ENCODE results near the gene APOE. TPM values are rescaled to one million over a fixed set of nuclear protein-coding genes. Genes with fewer than 3 reads are reported as not detected.
"Not testable (repeated sequence)": the region's sequence is repeated elsewhere in the genome, so short reads cannot be mapped to it uniquely, and the experiment has no call there.

Gene APOE
- total RNA-seq, 1 donor from 2014 or later: 0.94 TPM

GRCh38 chr19:44875666-44876451 lies 29.7 kb upstream of the APOE start:
- no peak overlapping the region for H3K27ac Mint-ChIP-seq
- intact Hi-C loops (cut with micrococcal nuclease): no loop called here
- H3K4me1 Mint-ChIP-seq (ENCODE audit: low read depth): no peaks in the 10 kb centered on the region
- no peaks in the 10 kb centered on the region for H3K27me3 Mint-ChIP-seq (ENCODE audit: low read depth)
- H3K9me3 Mint-ChIP-seq: no peaks in the 10 kb centered on the region
- H3K4me3 Mint-ChIP-seq (ENCODE audit: low read depth): no peak overlapping the region
- H3K36me3 Mint-ChIP-seq (ENCODE audit: low read depth): no peaks in the 10 kb centered on the region
- no peak for DNase-seq (ENCODE audit: low spot score)

DNA sequence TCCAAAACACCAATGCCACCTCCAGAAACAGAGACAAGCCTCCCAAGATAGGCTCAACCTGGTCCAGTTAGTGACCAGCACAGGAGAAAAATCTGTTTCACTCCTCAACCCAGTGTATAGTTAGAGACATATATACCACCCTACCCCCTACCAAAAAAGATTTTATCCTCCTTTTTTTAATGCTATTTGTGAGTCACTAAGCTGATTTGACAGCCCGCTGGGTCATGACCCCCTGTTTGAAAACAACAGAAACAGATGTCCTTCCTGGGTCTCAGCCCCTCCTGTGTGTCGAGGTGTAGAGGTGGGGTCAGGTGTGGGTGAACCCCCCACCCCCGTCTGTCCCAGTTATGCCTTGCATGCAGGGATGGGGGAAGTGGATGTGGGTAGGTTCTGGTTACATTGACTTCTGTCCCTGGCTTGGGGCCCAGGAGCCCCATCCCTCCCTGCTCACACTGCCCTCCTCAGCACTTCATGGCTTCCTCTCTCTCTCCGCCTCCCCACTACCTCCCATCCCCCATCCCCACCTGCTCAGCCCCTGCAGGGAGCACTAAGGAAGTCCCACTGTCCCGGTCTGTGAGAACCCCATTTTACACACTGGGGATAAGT lies 28.6 kb upstream of the APOE start:
- no peak for DNase-seq (ENCODE audit: low spot score)
- H3K36me3 Mint-ChIP-seq (ENCODE audit: low read depth): no peaks in the 10 kb centered on the region
- intact Hi-C loops (cut with micrococcal nuclease): no loop called here
- no peaks in the 10 kb centered on the region for H3K4me1 Mint-ChIP-seq (ENCODE audit: low read depth)
- no peak overlapping the region for H3K4me3 Mint-ChIP-seq (ENCODE audit: low read depth)
- no peak overlapping the region for H3K27ac Mint-ChIP-seq
- H3K27me3 Mint-ChIP-seq (ENCODE audit: low read depth): no peaks in the 10 kb centered on the region
- H3K9me3 Mint-ChIP-seq: no peaks in the 10 kb centered on the region

DNA sequence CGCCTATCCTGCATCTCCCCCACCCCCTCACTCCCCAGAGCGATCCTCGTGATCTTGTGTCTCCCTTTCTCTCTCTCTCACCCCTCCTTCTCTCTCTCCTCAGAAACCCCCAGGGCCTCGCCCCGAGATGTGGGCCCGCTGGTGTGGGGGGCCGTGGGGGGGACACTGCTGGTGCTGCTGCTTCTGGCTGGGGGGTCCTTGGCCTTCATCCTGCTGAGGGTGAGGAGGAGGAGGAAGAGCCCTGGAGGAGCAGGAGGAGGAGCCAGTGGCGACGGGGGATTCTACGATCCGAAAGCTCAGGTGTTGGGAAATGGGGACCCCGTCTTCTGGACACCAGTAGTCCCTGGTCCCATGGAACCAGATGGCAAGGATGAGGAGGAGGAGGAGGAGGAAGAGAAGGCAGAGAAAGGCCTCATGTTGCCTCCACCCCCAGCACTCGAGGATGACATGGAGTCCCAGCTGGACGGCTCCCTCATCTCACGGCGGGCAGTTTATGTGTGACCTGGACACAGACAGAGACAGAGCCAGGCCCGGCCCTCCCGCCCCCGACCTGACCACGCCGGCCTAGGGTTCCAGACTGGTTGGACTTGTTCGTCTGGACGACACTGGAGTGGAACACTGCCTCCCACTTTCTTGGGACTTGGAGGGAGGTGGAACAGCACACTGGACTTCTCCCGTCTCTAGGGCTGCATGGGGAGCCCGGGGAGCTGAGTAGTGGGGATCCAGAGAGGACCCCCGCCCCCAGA lies 27.3 kb upstream of the APOE start:
- H3K4me1 Mint-ChIP-seq (ENCODE audit: low read depth): no peaks in the 10 kb centered on the region
- no peaks in the 10 kb centered on the region for H3K27me3 Mint-ChIP-seq (ENCODE audit: low read depth)

DNA sequence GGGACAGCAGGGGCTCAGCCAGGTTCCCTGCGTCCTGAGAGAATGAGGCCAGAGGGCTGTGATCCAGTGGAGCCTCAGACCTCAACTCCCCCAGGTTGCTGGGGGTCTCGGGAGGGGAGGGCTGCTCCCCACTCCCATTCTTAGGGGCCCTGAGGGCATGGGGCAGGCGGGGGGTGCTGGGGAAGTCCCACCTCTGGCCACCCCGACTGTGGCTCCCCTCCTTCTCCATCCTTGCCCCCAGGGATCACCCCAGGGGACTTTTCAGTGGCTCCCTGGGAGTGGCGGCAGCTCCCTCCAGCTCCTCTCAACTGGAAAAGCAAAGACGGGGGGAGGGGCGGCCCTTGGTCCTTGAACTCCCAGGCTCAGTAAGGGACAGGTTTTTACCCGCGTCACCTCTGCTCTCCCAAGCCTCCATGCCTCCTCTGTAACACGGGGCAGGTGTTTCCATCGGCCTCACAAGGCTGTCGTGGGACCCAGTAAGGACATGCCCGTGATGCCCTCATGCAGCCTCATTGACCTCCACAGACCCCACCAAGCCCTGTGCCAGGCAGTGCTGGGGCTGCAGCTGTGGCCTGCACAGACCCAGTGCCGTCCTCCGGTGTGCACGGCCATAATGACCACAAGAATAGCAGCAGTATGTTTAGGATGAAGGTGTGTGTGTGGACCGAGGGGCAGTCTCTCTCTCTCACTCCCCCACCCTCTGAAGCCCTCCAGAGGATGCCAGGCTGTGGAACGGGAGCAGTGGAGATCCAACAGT lies 26.1 kb upstream of the APOE start:
- H3K4me1 Mint-ChIP-seq (ENCODE audit: low read depth): no peaks in the 10 kb centered on the region

More for the DNA sequence above, 27.3 kb upstream of the APOE start:
- H3K27ac Mint-ChIP-seq: no peak overlapping the region
- DNase-seq (ENCODE audit: low spot score): no peak
- H3K9me3 Mint-ChIP-seq: no peaks in the 10 kb centered on the region
- H3K36me3 Mint-ChIP-seq (ENCODE audit: low read depth): no peaks in the 10 kb centered on the region
- no peak overlapping the region for H3K4me3 Mint-ChIP-seq (ENCODE audit: low read depth)
- intact Hi-C loops (cut with micrococcal nuclease): no loop called here

DNA sequence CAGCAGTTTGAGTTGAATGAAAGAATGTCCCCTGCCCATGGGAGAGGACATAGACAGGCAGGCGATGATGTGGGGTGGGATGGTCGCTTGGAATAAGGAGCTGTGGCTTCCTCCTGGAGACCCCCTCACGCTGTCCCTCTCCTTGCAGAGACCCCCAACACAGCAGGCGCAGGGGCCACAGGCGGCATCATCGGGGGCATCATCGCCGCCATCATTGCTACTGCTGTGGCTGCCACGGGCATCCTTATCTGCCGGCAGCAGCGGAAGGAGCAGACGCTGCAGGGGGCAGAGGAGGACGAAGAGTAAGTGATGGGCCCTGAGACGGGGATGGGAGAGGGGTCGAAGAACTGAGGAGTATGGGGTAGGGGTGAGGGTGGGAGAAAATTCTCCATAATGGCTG lies 23.5 kb upstream of the APOE start:
- DNase-seq (ENCODE audit: low spot score): no peak
- Mint-ChIP-seq H3K4me1 (ENCODE audit: low read depth) (no peaks in the 10 kb centered on the region), H3K9me3 (no peaks in the 10 kb centered on the region), H3K27me3 (ENCODE audit: low read depth) (no peaks in the 10 kb centered on the region), H3K4me3 (ENCODE audit: low read depth) (no peak overlapping the region), H3K27ac (no peak overlapping the region), H3K36me3 (ENCODE audit: low read depth) (no peaks in the 10 kb centered on the region)
- intact Hi-C loops (cut with micrococcal nuclease): no loop called here

More for the DNA sequence above, 26.1 kb upstream of the APOE start:
- no peaks in the 10 kb centered on the region for H3K36me3 Mint-ChIP-seq (ENCODE audit: low read depth)
- H3K27me3 Mint-ChIP-seq (ENCODE audit: low read depth): no peaks in the 10 kb centered on the region
- no peak overlapping the region for H3K27ac Mint-ChIP-seq
- H3K4me3 Mint-ChIP-seq (ENCODE audit: low read depth): no peak overlapping the region
- H3K9me3 Mint-ChIP-seq: no peaks in the 10 kb centered on the region
- intact Hi-C loops (cut with micrococcal nuclease): no loop called here
- DNase-seq (ENCODE audit: low spot score): no peak

DNA sequence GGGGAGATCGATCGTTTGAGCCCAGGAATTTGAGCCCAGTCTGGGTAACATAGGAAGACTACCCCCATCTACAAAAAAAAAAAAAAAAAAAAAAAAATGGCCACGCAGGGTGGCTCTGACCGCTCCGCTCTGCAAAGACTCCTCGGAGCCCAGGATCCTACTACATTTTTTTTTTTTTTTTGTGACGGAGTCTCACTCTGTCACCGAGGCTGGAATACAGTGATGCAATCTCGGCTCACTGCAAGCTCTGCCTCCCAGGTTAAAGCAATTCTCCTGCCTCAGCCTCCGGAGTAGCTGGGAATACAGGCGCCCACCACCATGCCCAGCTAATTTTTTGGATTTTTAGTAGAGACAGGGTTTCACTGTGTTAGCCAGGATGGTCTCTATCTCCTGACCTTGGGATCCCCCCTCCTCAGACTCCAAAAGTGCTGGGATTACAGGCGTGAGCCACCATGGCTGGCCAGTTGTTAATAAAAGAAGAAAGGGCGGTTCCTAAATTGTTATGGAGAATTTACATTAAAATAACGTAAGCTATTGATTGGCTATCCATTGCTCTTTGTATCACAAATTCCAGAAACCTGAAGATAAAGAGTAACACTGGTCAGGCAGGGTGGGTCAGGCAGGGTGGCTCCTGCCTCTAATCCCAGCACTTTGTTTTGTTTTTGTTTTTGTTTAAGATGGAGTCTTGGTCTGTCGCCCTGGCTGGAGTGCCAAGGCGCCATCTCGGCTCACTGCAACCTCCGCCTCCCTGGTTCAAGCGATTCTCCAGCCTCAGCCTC lies 22.8 kb upstream of the APOE start:
- H3K9me3 Mint-ChIP-seq; DNase-seq (ENCODE audit: low spot score); H3K4me1 Mint-ChIP-seq (ENCODE audit: low read depth); H3K27ac Mint-ChIP-seq; intact Hi-C loops (cut with micrococcal nuclease); H3K36me3 Mint-ChIP-seq (ENCODE audit: low read depth); H3K4me3 Mint-ChIP-seq (ENCODE audit: low read depth); H3K27me3 Mint-ChIP-seq (ENCODE audit: low read depth): not testable (repeated sequence)

GRCh38 chr19:44883922-44884321 lies 21.7 kb upstream of the APOE start:
- Mint-ChIP-seq H3K4me3 (ENCODE audit: low read depth) (no peak overlapping the region), H3K4me1 (ENCODE audit: low read depth) (peaks cover under 1% of the 10 kb centered on the region), H3K9me3 (peaks cover under 1% of the 10 kb centered on the region), H3K27me3 (ENCODE audit: low read depth) (no peaks in the 10 kb centered on the region), H3K27ac (no peak overlapping the region), H3K36me3 (ENCODE audit: low read depth) (no peaks in the 10 kb centered on the region)
- intact Hi-C loops (cut with micrococcal nuclease): no loop called here
- DNase-seq (ENCODE audit: low spot score): no peak

GRCh38 chr19:44884566-44884965 lies 21.0 kb upstream of the APOE start:
- intact Hi-C loops (cut with micrococcal nuclease): no loop called here
- Mint-ChIP-seq H3K36me3 (ENCODE audit: low read depth) (no peaks in the 10 kb centered on the region), H3K4me1 (ENCODE audit: low read depth) (peaks cover 3% of the 10 kb centered on the region), H3K27ac (no peak overlapping the region), H3K9me3 (peaks cover 4% of the 10 kb centered on the region), H3K4me3 (ENCODE audit: low read depth) (no peak overlapping the region), H3K27me3 (ENCODE audit: low read depth) (no peaks in the 10 kb centered on the region)
- no peak for DNase-seq (ENCODE audit: low spot score)

DNA sequence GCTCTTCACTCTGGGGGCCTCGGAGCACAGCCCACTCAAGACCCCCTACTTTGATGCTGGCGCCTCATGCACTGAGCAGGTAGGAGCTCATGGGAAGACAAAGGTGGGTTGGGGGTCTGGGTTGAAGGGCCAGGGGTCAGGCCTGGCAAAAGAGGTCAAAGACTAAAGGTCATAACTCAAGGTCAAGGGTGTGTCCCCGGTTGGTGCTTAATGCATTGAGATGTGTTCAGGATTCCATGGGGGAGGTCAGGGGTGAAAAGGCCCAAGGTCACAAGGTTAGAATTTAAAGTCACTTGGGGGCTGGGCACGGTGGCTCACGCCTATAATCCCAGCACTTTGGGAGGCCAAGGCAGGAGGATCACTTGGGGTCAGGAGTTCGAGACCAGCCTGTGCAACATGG lies 19.5 kb upstream of the APOE start:
- Mint-ChIP-seq H3K27ac (no peak overlapping the region), H3K27me3 (ENCODE audit: low read depth) (no peaks in the 10 kb centered on the region), H3K4me1 (ENCODE audit: low read depth) (peaks cover 6% of the 10 kb centered on the region), H3K4me3 (ENCODE audit: low read depth) (no peak overlapping the region), H3K36me3 (ENCODE audit: low read depth) (no peaks in the 10 kb centered on the region), H3K9me3 (peaks cover 4% of the 10 kb centered on the region)
- intact Hi-C loops (cut with micrococcal nuclease): no loop called here
- no peak for DNase-seq (ENCODE audit: low spot score)

- no peaks in the 10 kb centered on the region for H3K27me3 Mint-ChIP-seq (ENCODE audit: low read depth)
- peaks cover 4% of the 10 kb centered on the region for H3K9me3 Mint-ChIP-seq
- no peak for DNase-seq (ENCODE audit: low spot score)
- intact Hi-C loops (cut with micrococcal nuclease): no loop called here
- peaks cover 12% of the 10 kb centered on the region for H3K36me3 Mint-ChIP-seq (ENCODE audit: low read depth)
- no peak overlapping the region for H3K27ac Mint-ChIP-seq
- no peak overlapping the region for H3K4me3 Mint-ChIP-seq (ENCODE audit: low read depth)
- peaks cover 15% of the 10 kb centered on the region for H3K4me1 Mint-ChIP-seq (ENCODE audit: low read depth)
Observed at GRCh38 chr19:44887648-44888047, 17.9 kb upstream of the APOE start.

DNA sequence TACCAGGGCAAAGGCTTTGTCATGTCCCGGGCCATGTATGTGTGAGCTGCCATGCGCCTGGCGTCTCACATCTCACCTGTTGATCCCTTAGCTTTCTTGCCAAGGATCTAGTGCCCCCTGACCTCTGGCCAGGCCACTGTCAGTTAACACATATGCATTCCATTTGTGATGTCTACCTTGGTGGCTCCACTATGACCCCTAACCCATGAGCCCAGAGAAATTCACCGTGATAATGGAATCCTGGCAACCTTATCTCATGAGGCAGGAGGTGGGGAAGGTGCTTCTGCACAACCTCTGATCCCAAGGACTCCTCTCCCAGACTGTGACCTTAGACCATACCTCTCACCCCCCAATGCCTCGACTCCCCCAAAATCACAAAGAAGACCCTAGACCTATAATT lies 17.3 kb upstream of the APOE start:
- Mint-ChIP-seq H3K36me3 (ENCODE audit: low read depth) (peaks cover 18% of the 10 kb centered on the region), H3K4me1 (ENCODE audit: low read depth) (peaks cover 19% of the 10 kb centered on the region), H3K4me3 (ENCODE audit: low read depth) (peak overlapping the region; percentile 22)
- H3K27ac Mint-ChIP-seq; H3K27me3 Mint-ChIP-seq (ENCODE audit: low read depth); H3K9me3 Mint-ChIP-seq; DNase-seq (ENCODE audit: low spot score); intact Hi-C loops (cut with micrococcal nuclease): not testable (repeated sequence)

- DNase-seq (ENCODE audit: low spot score): no peak
- H3K27ac Mint-ChIP-seq: peak overlapping the region; percentile 97
- intact Hi-C loops (cut with micrococcal nuclease): loop anchor here (1.0 to 2.0 kb wide), 4 partner anchors 43 to 202 kb away; partner anchors contain the start of genes CLPTM1 and NECTIN2
- peaks cover 4% of the 10 kb centered on the region for H3K9me3 Mint-ChIP-seq
- H3K36me3 Mint-ChIP-seq (ENCODE audit: low read depth): peaks cover 31% of the 10 kb centered on the region
- H3K4me1 Mint-ChIP-seq (ENCODE audit: low read depth): peaks cover 19% of the 10 kb centered on the region
- peak overlapping the region; percentile 77 for H3K4me3 Mint-ChIP-seq (ENCODE audit: low read depth)
- no peaks in the 10 kb centered on the region for H3K27me3 Mint-ChIP-seq (ENCODE audit: low read depth)
Observed at GRCh38 chr19:44889830-44890365, 15.7 kb upstream of the APOE start.
